Skeletal muscle tissue (tissue), 4 donors: Measurements from ENCODE around the gene CTSL. TPM values are rescaled to one million over a fixed set of nuclear protein-coding genes. Genes with fewer than 3 reads are reported as not detected.
A peak's percentile ranks its signal among the peaks of the same experiment; 100 is the strongest.

Experiments used
- H3K27ac ChIP-seq: one replicate; pipeline ENCODE4 v1.7.0; 2013; ENCODE audit warnings: mild to moderate bottlenecking, low read depth, low read length, inconsistent platforms
- H3K27me3 ChIP-seq, 3 donors: one replicate each; pipeline ENCODE4 v1.7.0; 2013; ENCODE audit warnings: low read length in 3 of 3; ENCODE audit not compliant: control insufficient read depth in 3 of 3, insufficient read depth in 3 of 3
- H3K36me3 ChIP-seq, 3 donors: one replicate each; pipeline ENCODE4 v1.7.0; 2013; ENCODE audit warnings: low read length in 3 of 3; ENCODE audit not compliant: control insufficient read depth in 3 of 3, insufficient read depth in 3 of 3
- H3K4me1 ChIP-seq, 3 donors: one replicate each; pipeline ENCODE4 v1.7.0; 2013; ENCODE audit warnings: low read length in 3 of 3, mild to moderate bottlenecking in 3 of 3; ENCODE audit not compliant: control insufficient read depth in 3 of 3, insufficient read depth in 3 of 3
- H3K4me3 ChIP-seq, 3 donors: one replicate each; pipeline ENCODE4 v1.7.0; 2013; ENCODE audit warnings: low read length in 3 of 3
- H3K9ac ChIP-seq, 3 donors: one replicate each; pipeline ENCODE4 v1.7.0; 2013; ENCODE audit warnings: low read length in 3 of 3, mild to moderate bottlenecking in 3 of 3, moderate library complexity in 2 of 3, low read depth in 1 of 3
- H3K9me3 ChIP-seq, 3 donors: one replicate each; pipeline ENCODE4 v1.7.0; 2013; ENCODE audit warnings: low read length in 3 of 3; ENCODE audit not compliant: control insufficient read depth in 3 of 3
- total RNA-seq: library from RNA; depleted of rRNA; stranded (reverse); fragments of >200 nt; gene quantifications from one replicate; pipeline ENCODE4 v1.2.3, GENCODE V29; 2014
- donor health status: Osteomylitis.

CTSL gene
- total RNA-seq, 1 donor from 2014 or later: 45.9 TPM

DNA sequence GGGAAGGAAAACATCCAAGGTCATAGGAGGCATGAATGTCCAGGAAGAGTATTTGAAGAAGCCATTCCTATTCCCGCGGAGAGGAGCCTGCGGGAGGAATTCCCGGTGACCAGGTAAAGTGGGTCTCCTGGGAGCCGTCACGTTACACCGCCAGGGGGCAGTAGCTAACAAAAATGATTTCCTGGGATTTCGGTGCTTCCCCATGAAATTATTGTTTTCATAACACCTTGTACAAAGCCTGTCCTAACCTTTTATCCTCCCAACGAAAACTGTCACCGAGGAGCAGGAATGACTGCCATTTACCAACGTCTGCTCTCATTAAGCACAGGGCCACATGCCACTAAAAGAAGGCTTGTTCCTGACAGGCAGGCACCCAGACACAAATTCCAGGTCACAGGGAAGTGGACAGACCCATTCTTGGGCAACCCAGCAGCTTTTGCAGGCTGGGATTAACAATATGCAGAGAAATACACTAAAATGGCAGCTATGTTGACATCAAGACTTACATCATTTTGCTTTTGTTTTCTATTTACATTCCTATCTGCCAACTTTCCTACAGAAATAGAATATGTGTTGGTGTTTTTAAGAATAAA, 41.2 kb upstream of the CTSL start:
- peaks cover 0 to 1% (median 0%) of the 10 kb centered on the region in 3 donors for H3K9me3 ChIP-seq
- no peak overlapping the region for H3K4me3 ChIP-seq
- H3K4me1 ChIP-seq: peaks cover 0 to 14% (median 3%) of the 10 kb centered on the region in 3 donors
- H3K9ac ChIP-seq: no peak overlapping the region
- peaks cover 5 to 11% (median 10%) of the 10 kb centered on the region in 3 donors for H3K36me3 ChIP-seq
- H3K27ac ChIP-seq: no peak overlapping the region
- no peaks in the 10 kb centered on the region for H3K27me3 ChIP-seq

DNA sequence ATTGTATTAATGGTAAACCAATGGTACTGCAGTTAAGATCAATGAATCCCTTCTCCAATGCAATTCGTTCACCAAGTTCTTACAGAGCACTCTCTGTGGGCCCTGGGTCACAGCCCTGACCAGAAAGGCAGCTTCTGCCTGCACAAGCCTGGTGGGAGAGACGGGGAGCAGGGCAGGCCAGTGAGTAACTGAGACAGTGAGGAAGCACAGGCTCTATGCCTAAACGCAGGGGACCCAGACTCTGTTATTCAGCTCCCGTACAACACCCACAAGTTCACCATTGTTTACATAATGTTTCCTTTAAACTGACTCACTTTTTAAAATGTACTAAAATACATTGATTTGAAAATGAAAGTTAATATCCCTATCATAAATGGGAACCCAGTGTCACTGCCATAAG, 40.5 kb upstream of the CTSL start:
- Histone ChIP-seq H3K36me3 (peaks cover 5 to 11% (median 10%) of the 10 kb centered on the region in 3 donors), H3K9ac (no peak overlapping the region), H3K9me3 (peaks cover 0 to 2% (median 0%) of the 10 kb centered on the region in 3 donors), H3K4me3 (no peak overlapping the region), H3K4me1 (peaks cover 0 to 14% (median 3%) of the 10 kb centered on the region in 3 donors), H3K27ac (peak overlapping the region; percentile 51), H3K27me3 (no peaks in the 10 kb centered on the region)

DNA sequence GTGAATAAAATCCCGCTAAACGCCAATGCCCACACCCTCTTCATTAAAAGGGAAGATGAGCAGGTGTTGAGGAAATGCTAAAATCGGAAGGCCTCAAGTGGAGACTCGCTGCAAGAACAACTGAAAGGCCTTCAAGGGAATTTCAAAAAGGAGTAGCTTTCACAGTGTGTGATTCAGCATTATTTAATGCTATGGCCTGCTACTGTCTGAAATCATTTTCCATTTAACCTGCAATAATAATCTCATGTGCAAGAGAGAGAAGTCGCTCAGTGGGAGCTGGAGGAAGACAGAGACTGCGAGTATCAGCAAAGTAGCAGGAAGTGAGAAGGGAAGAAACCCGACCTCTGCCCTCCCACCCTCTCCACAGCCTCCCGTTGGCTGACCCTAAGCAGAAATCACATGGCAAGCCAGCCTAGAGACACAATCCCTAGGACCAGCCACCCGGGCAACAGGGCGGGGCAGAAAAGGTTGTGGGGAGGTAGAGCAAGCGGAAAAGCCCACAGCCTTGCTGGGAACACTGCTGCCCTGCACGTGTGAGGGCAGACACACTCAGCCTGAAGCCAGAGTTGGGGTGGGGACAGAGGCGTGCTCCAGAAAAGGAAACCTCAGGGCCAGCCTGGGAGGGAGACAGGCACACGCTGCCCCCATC, 39.9 kb upstream of the CTSL start:
- Histone ChIP-seq H3K4me1 (peaks cover 0 to 14% (median 3%) of the 10 kb centered on the region in 3 donors), H3K36me3 (peaks cover 5 to 11% (median 10%) of the 10 kb centered on the region in 3 donors), H3K27ac (peak overlapping the region; percentile 5), H3K9me3 (peaks cover 0 to 2% (median 0%) of the 10 kb centered on the region in 3 donors), H3K4me3 (no peak overlapping the region), H3K27me3 (no peaks in the 10 kb centered on the region), H3K9ac (no peak overlapping the region)

DNA sequence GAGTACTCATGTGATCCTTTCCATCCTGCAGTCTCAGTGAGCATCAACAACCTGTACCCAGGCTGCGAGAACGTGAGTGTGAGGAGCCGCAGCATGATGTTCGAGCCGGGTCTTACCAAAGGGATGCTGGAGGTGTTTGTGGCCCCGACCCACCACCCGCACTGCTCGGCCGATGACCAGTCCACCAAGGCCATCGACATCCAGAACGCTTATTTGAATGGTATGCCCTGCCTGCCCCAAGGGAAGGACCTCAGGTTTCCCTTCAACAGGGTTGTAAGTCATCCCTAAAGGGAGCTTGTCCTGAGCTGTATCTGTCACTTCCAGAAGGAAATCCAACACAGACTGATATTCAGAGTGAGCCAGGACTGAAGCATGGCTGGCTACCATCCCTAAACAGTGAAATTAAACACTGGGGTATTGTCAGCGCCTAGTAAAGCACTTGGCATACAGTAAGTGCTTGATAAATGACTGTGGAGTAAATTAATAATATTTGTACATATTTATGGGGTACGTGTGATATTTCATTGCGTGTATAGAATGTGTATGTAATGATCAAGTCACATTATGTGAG, 39.3 kb upstream of the CTSL start:
- Histone ChIP-seq H3K4me3 (no peak overlapping the region), H3K9ac (no peak overlapping the region), H3K9me3 (peaks cover 0 to 2% (median 0%) of the 10 kb centered on the region in 3 donors), H3K27me3 (no peaks in the 10 kb centered on the region), H3K36me3 (peaks cover 3 to 8% (median 7%) of the 10 kb centered on the region in 3 donors), H3K27ac (peak overlapping the region; percentile 5), H3K4me1 (peaks cover 0 to 14% (median 3%) of the 10 kb centered on the region in 3 donors)

DNA sequence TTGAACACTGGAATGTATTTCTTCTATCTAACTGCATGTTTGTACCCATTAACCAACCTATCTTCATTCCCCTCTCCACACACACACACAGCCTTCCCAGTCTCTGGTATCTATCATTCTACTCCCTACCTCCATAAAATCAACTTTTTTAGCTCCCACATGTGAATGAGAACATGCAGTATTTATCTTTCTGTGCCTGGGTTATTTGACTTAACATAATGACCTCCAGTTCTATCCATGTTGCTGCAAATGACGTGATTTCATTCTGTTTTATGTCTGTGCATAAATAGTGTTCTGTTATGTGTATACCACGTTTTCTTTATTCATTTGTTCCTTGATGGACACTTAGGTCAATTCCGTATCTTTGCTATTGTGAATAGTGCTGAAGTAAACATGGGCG, 38.7 kb upstream of the CTSL start:
- Histone ChIP-seq H3K27me3 (no peaks in the 10 kb centered on the region), H3K36me3 (peaks cover 0 to 2% (median under 1%) of the 10 kb centered on the region in 3 donors), H3K4me3 (no peak overlapping the region), H3K9me3 (peaks cover 0 to 2% (median 0%) of the 10 kb centered on the region in 3 donors), H3K9ac (no peak overlapping the region), H3K27ac (no peak overlapping the region), H3K4me1 (peaks cover 0 to 14% (median 3%) of the 10 kb centered on the region in 3 donors)

DNA sequence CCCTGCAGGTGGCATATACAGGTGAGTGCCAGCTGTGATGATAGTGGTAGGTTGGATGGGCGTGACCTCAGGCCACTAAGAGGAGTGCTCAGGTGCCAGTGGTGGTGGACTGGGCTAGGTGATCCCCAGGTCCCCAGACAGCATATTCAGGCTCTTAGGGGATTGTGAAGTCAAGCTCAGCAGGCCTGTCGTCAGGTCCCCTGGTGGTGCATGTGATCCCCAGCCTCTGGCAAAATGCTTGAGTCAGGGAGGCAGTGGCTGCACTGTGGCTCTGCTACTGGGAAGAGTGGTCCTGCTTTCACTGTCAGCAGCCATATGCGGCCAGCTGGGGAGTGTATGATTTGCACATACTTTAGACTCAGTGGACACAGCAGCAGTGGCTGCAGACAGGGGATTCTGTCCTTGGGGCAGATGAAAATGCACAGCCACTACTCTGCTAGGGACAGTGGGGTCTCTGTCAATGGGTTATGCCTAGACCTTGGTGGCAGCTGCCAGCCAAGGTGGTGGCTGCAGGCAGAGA, 31.6 kb upstream of the CTSL start:
- no peak overlapping the region for H3K27ac ChIP-seq
- H3K4me1 ChIP-seq: no peaks in the 10 kb centered on the region
- H3K4me3 ChIP-seq: no peak overlapping the region
- no peaks in the 10 kb centered on the region for H3K27me3 ChIP-seq
- peaks cover 2 to 15% (median 10%) of the 10 kb centered on the region in 3 donors for H3K36me3 ChIP-seq
- no peak overlapping the region for H3K9ac ChIP-seq
- peaks cover 0 to 2% (median 0%) of the 10 kb centered on the region in 3 donors for H3K9me3 ChIP-seq

DNA sequence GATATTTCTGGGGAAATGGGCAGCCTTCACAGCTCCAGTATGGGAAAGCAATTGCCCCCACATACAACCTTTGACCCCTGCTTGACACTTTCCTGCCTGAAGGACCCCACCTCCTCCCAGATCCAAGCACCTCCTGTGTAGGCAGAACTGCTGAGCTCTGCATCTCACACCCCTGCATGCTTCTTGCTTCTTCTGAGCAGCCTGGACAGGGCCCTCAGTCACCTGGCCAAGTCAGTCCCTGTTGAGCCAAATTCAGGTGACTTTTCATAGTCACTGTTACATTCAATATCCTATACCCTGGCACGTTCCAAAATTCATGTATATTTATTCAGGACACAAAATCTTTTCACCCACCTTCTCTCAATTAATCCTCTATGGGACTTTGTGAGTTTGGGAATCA, 30.4 kb upstream of the CTSL start:
- Histone ChIP-seq H3K27me3 (no peaks in the 10 kb centered on the region), H3K9ac (no peak overlapping the region), H3K27ac (no peak overlapping the region), H3K36me3 (peaks cover 2 to 18% (median 10%) of the 10 kb centered on the region in 3 donors), H3K4me3 (no peak overlapping the region), H3K4me1 (no peaks in the 10 kb centered on the region), H3K9me3 (no peaks in the 10 kb centered on the region)

DNA sequence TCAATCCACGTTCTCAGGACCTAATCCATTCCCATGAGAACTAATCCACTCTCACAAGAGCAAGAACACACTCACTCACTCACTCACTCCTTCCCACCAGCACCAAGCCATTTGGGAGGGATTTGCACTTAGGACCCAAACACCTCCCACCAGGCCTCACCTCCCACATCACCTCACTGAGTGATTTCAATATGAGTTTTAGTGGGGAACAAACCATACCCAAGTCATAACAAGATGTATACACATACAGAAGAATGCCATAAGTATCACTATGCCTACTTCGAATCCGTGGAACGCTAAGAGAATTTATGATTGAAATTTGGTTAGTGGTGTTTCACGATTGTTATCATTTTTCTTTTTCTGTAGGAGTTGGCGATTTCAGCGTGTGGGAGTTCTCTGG, 29.3 kb upstream of the CTSL start:
- H3K4me3 ChIP-seq: no peak overlapping the region
- H3K36me3 ChIP-seq: peaks cover 2 to 18% (median 10%) of the 10 kb centered on the region in 3 donors

DNA sequence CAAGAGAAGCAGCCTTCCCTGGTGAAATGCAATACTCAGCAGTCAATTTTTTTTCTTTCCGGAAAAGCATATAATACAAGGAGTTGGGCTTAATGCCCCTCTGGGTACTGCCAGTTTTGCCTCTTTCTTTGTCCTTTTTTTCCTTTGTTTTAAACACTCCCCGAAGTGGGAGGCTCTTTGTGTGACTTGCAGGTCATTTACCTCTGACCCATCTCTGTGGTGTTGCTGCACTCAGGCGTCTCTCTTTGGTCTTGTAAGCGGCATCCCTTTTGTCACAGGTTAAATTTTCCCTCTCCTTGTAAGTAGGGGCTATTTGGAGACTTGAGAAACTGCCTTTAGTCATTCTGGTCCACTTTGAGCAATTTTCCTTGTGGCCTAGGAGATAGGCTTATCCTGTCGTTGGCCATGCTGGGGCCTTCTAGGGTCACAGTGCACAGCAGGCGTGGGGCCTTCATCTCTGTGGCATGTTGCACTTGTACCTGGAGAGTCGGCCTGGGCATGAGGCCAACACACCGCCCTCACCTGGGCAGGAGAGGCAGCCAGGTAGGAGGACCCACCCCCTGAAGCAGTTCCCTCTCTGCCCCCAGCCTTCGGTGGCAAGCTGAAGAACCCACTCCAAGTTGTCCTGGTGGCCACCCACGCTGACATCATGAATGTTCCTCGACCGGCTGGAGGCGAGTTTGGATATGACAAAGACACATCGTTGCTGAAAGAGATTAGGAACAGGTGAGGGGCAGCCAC, 27.7 kb upstream of the CTSL start:
- peaks cover 2 to 21% (median 10%) of the 10 kb centered on the region in 3 donors for H3K36me3 ChIP-seq
- no peak overlapping the region for H3K9ac ChIP-seq
- H3K27me3 ChIP-seq: no peaks in the 10 kb centered on the region

More for the DNA sequence above, 29.3 kb upstream of the CTSL start:
- no peaks in the 10 kb centered on the region for H3K4me1 ChIP-seq
- H3K9ac ChIP-seq: no peak overlapping the region
- H3K27ac ChIP-seq: no peak overlapping the region
- H3K27me3 ChIP-seq: no peaks in the 10 kb centered on the region
- H3K9me3 ChIP-seq: no peaks in the 10 kb centered on the region

More for the DNA sequence above, 27.7 kb upstream of the CTSL start:
- no peak overlapping the region for H3K4me3 ChIP-seq
- H3K27ac ChIP-seq: no peak overlapping the region
- no peaks in the 10 kb centered on the region for H3K4me1 ChIP-seq
- H3K9me3 ChIP-seq: no peaks in the 10 kb centered on the region
